GM12892 (cell line): ENCODE measurements around the gene PARP3.

Experiments used
- DNase-seq: peaks from one replicate; pipeline ENCODE4 v3.0.0; 2011; ENCODE audit not compliant: insufficient read length
- FAIRE-seq: peaks from 2 replicates; lab custom pipeline; 2011; peaks lifted over from hg19 to GRCh38; lab: Jason Lieb, UNC
- POLR2A ChIP-seq: IDR thresholded peaks from 2 replicates; pipeline ENCODE4 v1.6.1; 2011; ENCODE audit warnings: low read depth, low read length, control low read depth
- POLR2AphosphoS5 ChIP-seq: IDR thresholded peaks from 2 replicates; pipeline ENCODE4 v1.6.1; 2011; ENCODE audit warnings: low read depth, low read length, control low read depth
- TAF1 ChIP-seq: IDR thresholded peaks from 2 replicates; pipeline ENCODE4 v1.6.1; 2011; ENCODE audit warnings: low read depth, mild to moderate bottlenecking, control low read depth, low read length, borderline replicate concordance

The PARP3 gene

DNA sequence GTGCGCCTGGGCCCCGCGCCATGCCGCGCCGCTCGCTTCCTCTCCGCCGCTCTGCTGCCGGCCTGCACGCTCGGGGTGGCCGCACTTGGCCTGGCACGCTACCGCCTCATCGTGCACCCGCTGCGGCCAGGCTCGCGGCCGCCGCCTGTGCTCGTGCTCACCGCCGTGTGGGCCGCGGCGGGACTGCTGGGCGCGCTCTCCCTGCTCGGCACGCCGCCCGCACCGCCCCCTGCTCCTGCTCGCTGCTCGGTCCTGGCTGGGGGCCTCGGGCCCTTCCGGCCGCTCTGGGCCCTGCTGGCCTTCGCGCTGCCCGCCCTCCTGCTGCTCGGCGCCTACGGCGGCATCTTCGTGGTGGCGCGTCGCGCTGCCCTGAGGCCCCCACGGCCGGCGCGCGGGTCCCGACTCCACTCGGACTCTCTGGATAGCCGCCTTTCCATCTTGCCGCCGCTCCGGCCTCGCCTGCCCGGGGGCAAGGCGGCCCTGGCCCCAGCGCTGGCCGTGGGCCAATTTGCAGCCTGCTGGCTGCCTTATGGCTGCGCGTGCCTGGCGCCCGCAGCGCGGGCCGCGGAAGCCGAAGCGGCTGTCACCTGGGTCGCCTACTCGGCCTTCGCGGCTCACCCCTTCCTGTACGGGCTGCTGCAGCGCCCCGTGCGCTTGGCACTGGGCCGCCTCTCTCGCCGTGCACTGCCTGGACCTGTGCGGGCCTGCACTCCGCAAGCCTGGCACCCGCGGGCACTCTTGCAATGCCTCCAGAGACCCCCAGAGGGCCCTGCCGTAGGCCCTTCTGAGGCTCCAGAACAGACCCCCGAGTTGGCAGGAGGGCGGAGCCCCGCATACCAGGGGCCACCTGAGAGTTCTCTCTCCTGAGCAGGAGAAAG, 14.0 kb downstream of the PARP3 start:
- FAIRE-seq, result no peak
- DNase-seq, result no peak
- TF ChIP-seq TAF1 (no peak), POLR2A (no peak), POLR2AphosphoS5 (no peak)

- TF ChIP-seq TAF1 (no peak), POLR2AphosphoS5 (no peak), POLR2A (no peak)
These were observed 15.5 kb downstream of the PARP3 start for GRCh38 chr3:51957520-51958205.

DNA sequence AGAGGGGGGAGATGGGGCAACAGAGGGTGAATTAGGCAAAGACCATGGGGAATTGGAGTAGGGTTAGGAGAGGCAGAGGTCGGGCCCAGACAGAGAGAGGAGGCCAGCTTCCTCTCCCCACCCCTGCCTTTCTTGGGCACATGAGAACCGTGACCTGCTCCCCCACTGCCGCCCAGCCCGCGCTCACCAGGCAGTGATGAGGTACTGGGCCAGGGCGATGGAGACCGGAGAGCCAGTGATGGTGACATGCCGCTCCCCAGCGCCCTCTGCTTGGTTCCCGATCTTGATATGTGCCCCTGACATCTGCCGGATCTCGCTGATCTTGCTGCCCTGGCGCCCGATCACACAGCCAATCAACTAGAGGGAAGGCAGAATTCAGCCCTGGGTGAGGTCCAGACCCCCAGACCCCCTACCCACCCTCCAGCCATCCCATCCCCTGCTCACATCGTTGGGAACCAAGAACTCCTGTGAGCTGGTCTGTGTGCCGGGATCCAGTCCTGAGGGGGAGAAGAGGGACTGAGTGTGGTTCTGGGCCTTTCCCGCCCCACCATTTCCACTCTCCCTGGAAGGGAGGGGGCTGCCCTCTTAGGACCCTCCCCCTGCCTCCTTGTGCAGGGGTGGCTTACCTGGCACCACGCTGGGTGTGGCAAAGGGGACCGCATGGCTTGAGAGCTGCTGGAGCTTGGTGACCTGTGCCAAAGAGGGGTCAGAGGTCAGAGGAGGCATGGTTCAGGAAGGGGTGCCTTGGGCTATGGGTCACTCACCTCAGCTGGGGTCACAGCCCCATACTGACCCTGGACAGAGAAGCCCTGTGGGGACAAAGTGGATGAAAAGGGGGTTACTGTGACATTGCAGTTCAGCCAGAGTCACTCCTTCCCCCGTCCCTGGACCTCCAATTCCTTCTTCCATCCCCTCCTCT, 16.7 kb downstream of the PARP3 start:
- TF ChIP-seq POLR2A (no peak), POLR2AphosphoS5 (no peak), TAF1 (no peak)
- FAIRE-seq, result no peak
- no peak for DNase-seq

More at GRCh38 chr3:51957520-51958205, 15.5 kb downstream of the PARP3 start:
- DNase-seq, result no peak
- no peak for FAIRE-seq

GRCh38 chr3:51959651-51960050, 17.5 kb downstream of the PARP3 start:
- no peak for DNase-seq
- FAIRE-seq, result no peak
- TF ChIP-seq POLR2AphosphoS5 (no peak), TAF1 (no peak), POLR2A (no peak)

GRCh38 chr3:51960386-51960785, 18.2 kb downstream of the PARP3 start:
- FAIRE-seq, result no peak
- TF ChIP-seq POLR2A (no peak), POLR2AphosphoS5 (no peak), TAF1 (no peak)
- DNase-seq, result no peak

- DNase-seq, result no peak
- FAIRE-seq, result no peak
- no peak for TF ChIP-seq TAF1
These were observed 18.8 kb downstream of the PARP3 start for GRCh38 chr3:51961011-51961410.

- no peak for FAIRE-seq
- no peak for DNase-seq
- no peak for TF ChIP-seq POLR2A
- TF ChIP-seq POLR2AphosphoS5, result no peak
- no peak for TF ChIP-seq TAF1
These were observed 19.7 kb downstream of the PARP3 start for GRCh38 chr3:51961602-51962569.

DNA sequence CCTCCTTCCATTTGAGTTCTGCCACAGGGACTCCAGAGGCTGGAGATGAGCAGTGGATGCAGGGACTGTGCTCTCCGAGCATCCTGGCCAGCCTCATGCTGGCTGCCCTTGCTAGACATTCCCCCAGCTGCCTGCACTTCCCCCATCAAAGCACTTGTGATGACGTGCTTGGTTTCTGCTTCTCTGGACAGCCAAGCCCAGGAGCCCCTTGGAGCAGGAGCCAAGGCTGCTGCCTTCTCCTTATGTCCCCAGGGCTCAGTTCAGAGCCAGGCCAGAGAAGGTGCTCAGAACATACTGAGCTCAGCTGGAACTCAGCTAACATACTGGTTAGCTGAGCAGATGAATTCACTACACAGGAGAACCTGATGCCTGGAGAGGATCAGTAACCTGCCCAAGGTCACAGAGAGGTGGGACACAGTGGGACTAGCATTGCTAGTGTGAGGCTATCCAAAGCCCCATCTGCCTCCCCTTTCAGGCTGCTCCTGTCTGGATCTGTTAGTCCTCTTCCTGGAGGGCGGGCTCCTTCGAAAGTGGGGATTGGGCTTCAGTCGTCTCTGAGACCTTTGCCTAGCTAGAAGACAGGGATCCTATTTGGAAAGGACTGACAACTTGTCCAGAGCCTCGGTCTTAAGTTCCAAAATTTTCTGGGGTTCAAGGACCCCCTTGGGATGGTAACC, 20.8 kb downstream of the PARP3 start:
- no peak for FAIRE-seq
- no peak for DNase-seq
- no peak for TF ChIP-seq POLR2A
- no peak for TF ChIP-seq TAF1
- no peak for TF ChIP-seq POLR2AphosphoS5

DNA sequence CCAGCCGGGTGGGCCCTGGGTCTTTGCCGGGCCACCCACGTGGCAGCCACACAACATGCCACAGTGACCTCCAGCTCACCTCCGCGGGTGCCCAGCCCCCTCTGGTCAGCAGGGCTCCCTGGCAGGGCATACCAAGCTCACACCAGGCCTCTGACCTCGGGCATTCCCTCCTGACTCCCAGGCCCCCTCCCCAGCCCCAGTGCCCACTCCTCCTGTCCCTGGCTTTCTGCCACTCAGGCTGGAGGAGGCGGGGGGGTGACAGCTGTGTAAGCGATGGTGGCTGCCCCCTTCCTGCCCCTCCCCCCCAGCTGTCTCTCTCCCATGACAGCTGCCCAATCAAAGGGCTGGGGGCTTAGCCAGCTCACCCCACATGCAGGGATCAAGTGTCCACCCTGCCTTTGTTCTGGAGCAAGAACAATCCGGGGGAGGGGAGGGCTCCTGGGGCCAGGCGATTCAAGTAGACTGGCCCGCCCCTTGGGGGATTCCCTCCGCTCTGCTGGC, 21.8 kb downstream of the PARP3 start:
- FAIRE-seq, result no peak

GRCh38 chr3:51964521-51964920, 22.4 kb downstream of the PARP3 start:
- TF ChIP-seq POLR2AphosphoS5 (no peak), TAF1 (no peak), POLR2A (no peak)
- DNase-seq, result no peak
- no peak for FAIRE-seq

More for the DNA sequence above, 21.8 kb downstream of the PARP3 start:
- TF ChIP-seq POLR2A (no peak), TAF1 (no peak), POLR2AphosphoS5 (no peak)
- no peak for DNase-seq
